PC-3 (cell line): ENCODE data around the gene NLRP1.

Experiments used
- EZH2phosphoT487 ChIP-seq: fragments of 300-600 bp; sonication (generic); IDR thresholded peaks from 2 replicates; pipeline ENCODE4 v1.6.1; 2018; ENCODE audit warnings: mild to moderate bottlenecking, antibody characterized with exemption, low read length, borderline replicate concordance
- TF ChIP-seq, protein P1 (sequence below): fragments of 300-600 bp; sonication (generic); conservative IDR thresholded peaks from 2 replicates; pipeline ENCODE4 v1.5.1; 2017; ENCODE audit warnings: antibody characterized with exemption, low read depth, mild to moderate bottlenecking, low read length

DNA sequence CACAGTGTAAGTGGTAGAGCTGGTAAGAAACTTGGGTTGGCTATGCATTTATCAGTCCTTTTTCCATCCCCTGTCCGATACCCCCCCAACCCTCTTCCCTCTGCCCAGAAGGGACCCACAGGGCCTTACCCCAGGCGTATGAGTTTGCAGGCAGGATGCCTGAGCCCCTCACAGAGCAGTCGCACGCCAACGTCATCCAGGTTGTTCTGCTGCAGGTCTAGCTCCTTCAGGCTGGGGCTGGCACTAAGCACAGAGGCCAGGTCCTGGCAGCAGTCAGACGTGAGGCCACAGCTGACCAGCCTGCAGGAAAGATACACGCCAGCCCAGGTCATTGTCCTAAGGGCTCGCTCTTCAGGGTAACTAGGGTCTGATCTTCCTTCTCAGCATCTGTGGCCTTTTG, 45.0 kb downstream of the NLRP1 start:
- TF ChIP-seq, protein P1, sequence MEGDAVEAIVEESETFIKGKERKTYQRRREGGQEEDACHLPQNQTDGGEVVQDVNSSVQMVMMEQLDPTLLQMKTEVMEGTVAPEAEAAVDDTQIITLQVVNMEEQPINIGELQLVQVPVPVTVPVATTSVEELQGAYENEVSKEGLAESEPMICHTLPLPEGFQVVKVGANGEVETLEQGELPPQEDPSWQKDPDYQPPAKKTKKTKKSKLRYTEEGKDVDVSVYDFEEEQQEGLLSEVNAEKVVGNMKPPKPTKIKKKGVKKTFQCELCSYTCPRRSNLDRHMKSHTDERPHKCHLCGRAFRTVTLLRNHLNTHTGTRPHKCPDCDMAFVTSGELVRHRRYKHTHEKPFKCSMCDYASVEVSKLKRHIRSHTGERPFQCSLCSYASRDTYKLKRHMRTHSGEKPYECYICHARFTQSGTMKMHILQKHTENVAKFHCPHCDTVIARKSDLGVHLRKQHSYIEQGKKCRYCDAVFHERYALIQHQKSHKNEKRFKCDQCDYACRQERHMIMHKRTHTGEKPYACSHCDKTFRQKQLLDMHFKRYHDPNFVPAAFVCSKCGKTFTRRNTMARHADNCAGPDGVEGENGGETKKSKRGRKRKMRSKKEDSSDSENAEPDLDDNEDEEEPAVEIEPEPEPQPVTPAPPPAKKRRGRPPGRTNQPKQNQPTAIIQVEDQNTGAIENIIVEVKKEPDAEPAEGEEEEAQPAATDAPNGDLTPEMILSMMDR, result no peak
- TF ChIP-seq EZH2phosphoT487, result no peak
